Measurements from ENCODE around the gene ISL1. TPM values are rescaled to one million over a fixed set of nuclear protein-coding genes. Genes with fewer than 3 reads are reported as not detected.

ISL1 gene
- total RNA-seq, 1 donor from 2014 or later: not detected

GRCh38 chr5:51398875-51399642, 15.8 kb downstream of the ISL1 start:
- H3K4me3 ChIP-seq: no peak overlapping the region
- intact Hi-C loops (cut with micrococcal nuclease): no loop called here
- H3K9me3 ChIP-seq (replicated peaks): no peaks in the 10 kb centered on the region
- no peaks in the 10 kb centered on the region for H3K36me3 ChIP-seq
- peaks cover 5% of the 10 kb centered on the region for H3K4me1 ChIP-seq
- no peak for DNase-seq
- peaks cover 96% of the 10 kb centered on the region for H3K27me3 ChIP-seq (ENCODE audit: low read depth)
- no peak overlapping the region for H3K27ac ChIP-seq (replicated peaks)
- no peak for TF ChIP-seq CTCF (IDR thresholded peaks at IDR 0.05; ENCODE audit: borderline replicate concordance)

- intact Hi-C loops (cut with micrococcal nuclease): no loop called here
- Histone ChIP-seq H3K36me3 (no peaks in the 10 kb centered on the region), H3K9me3 (replicated peaks) (no peaks in the 10 kb centered on the region), H3K4me3 (no peak overlapping the region), H3K27ac (replicated peaks) (no peak overlapping the region), H3K27me3 (ENCODE audit: low read depth) (peaks cover 91% of the 10 kb centered on the region), H3K4me1 (peaks cover 5% of the 10 kb centered on the region)
- no peak for TF ChIP-seq CTCF (IDR thresholded peaks at IDR 0.05; ENCODE audit: borderline replicate concordance)
- no peak for DNase-seq
Observed at GRCh38 chr5:51399643-51400006, 16.4 kb downstream of the ISL1 start.

- Histone ChIP-seq H3K4me3 (no peak overlapping the region), H3K4me1 (peaks cover under 1% of the 10 kb centered on the region), H3K36me3 (no peaks in the 10 kb centered on the region), H3K9me3 (replicated peaks) (no peaks in the 10 kb centered on the region), H3K27me3 (ENCODE audit: low read depth) (peaks cover 56% of the 10 kb centered on the region), H3K27ac (replicated peaks) (no peak overlapping the region)
- DNase-seq: no peak
- TF ChIP-seq CTCF (IDR thresholded peaks at IDR 0.05; ENCODE audit: borderline replicate concordance): no peak
- intact Hi-C loops (cut with micrococcal nuclease): no loop called here
Observed at GRCh38 chr5:51404255-51404654, 21.0 kb downstream of the ISL1 start.

- Histone ChIP-seq H3K4me1 (no peaks in the 10 kb centered on the region), H3K4me3 (no peak overlapping the region), H3K9me3 (replicated peaks) (no peaks in the 10 kb centered on the region), H3K27ac (replicated peaks) (no peak overlapping the region), H3K36me3 (no peaks in the 10 kb centered on the region), H3K27me3 (ENCODE audit: low read depth) (peaks cover 39% of the 10 kb centered on the region)
- intact Hi-C loops (cut with micrococcal nuclease): no loop called here
- no peak for DNase-seq
- no peak for TF ChIP-seq CTCF (IDR thresholded peaks at IDR 0.05; ENCODE audit: borderline replicate concordance)
Observed at GRCh38 chr5:51411921-51412325, 28.7 kb downstream of the ISL1 start.

- Histone ChIP-seq H3K36me3 (no peaks in the 10 kb centered on the region), H3K4me1 (no peaks in the 10 kb centered on the region), H3K27ac (replicated peaks) (no peak overlapping the region), H3K9me3 (replicated peaks) (no peaks in the 10 kb centered on the region), H3K27me3 (ENCODE audit: low read depth) (peaks cover 31% of the 10 kb centered on the region), H3K4me3 (no peak overlapping the region)
- intact Hi-C loops (cut with micrococcal nuclease): no loop called here
- TF ChIP-seq CTCF (IDR thresholded peaks at IDR 0.05; ENCODE audit: borderline replicate concordance): no peak
- DNase-seq: no peak
Observed at GRCh38 chr5:51414516-51414915, 31.3 kb downstream of the ISL1 start.

Data from left ventricle myocardium inferior (tissue), 1 donor.